Loucy (cell line): ENCODE measurements around the gene ATP13A5.

Source experiments
- H2AFZ ChIP-seq: fragments of 200-600 bp; sonication (generic); 2 replicates; pipeline ENCODE4 v1.6.0; 2016; ENCODE audit warnings: antibody characterized with exemption, mild to moderate bottlenecking, low read length, moderate library complexity
- H3F3A ChIP-seq: fragments of 200-600 bp; 2 replicates; pipeline ENCODE4 v1.6.0; 2016; ENCODE audit warnings: antibody characterized with exemption, low read depth, mild to moderate bottlenecking
- H3K27me3 ChIP-seq: fragments of 200-600 bp; sonication (generic); 2 replicates; pipeline ENCODE4 v1.6.1; 2014; ENCODE audit warnings: low read length, mild to moderate bottlenecking; ENCODE audit not compliant: insufficient read depth, poor library complexity, severe bottlenecking
- H3K36me3 ChIP-seq: fragments of 200-600 bp; sonication (generic); 2 replicates; pipeline ENCODE4 v1.6.1; 2016; ENCODE audit warnings: low read length; ENCODE audit not compliant: insufficient read depth
- H3K4me1 ChIP-seq: fragments of 200-600 bp; sonication (generic); 2 replicates; pipeline ENCODE4 v1.5.1; 2014; ENCODE audit warnings: low read length, mild to moderate bottlenecking; ENCODE audit not compliant: insufficient read depth, poor library complexity, severe bottlenecking
- H3K4me2 ChIP-seq: fragments of 200-600 bp; sonication (generic); 2 replicates; pipeline ENCODE4 v1.6.0; 2014; ENCODE audit warnings: antibody characterized with exemption, low read length, low read depth, mild to moderate bottlenecking; ENCODE audit not compliant: poor library complexity, severe bottlenecking
- H3K4me3 ChIP-seq: fragments of 200-600 bp; sonication (generic); 2 replicates; pipeline ENCODE4 v1.5.1; 2014; ENCODE audit warnings: low read length, mild to moderate bottlenecking, mixed read lengths; ENCODE audit not compliant: poor library complexity, severe bottlenecking
- H3K79me2 ChIP-seq: fragments of 200-600 bp; sonication (generic); 2 replicates; pipeline ENCODE4 v1.6.1; 2014; ENCODE audit warnings: low read length; ENCODE audit not compliant: insufficient read depth
- H3K9ac ChIP-seq: fragments of 200-600 bp; sonication (generic); 2 replicates; pipeline ENCODE4 v1.6.0; 2014; ENCODE audit warnings: mild to moderate bottlenecking, low read depth, low read length, moderate library complexity; ENCODE audit not compliant: poor library complexity, severe bottlenecking
- H3K9me2 ChIP-seq: fragments of 200-600 bp; sonication (generic); replicated peaks from 2 replicates; pipeline ENCODE4 v1.6.1; 2016; ENCODE audit warnings: low read depth, low read length, mixed read lengths
- H3K9me3 ChIP-seq: fragments of 200-600 bp; sonication (generic); 2 replicates; pipeline ENCODE4 v1.6.1; 2014; ENCODE audit warnings: mild to moderate bottlenecking, antibody characterized with exemption, low read length, low read depth; ENCODE audit not compliant: insufficient read depth
- H4K20me1 ChIP-seq: fragments of 200-600 bp; sonication (generic); 2 replicates; pipeline ENCODE4 v1.6.0; 2014; ENCODE audit warnings: antibody characterized with exemption, low read length, mild to moderate bottlenecking; ENCODE audit not compliant: insufficient read depth, poor library complexity, severe bottlenecking
- EZH2phosphoT487 ChIP-seq: fragments of 200-600 bp; IDR thresholded peaks from 2 replicates; pipeline ENCODE4 v1.6.1; 2018; ENCODE audit warnings: antibody characterized with exemption, mild to moderate bottlenecking, moderate library complexity, borderline replicate concordance
- TF ChIP-seq, protein P1 (sequence below): fragments of 200-600 bp; sonication (generic); conservative IDR thresholded peaks from 2 replicates; pipeline ENCODE4 v1.5.1; 2014; ENCODE audit warnings: mild to moderate bottlenecking, antibody characterized with exemption, low read length

Gene ATP13A5

GRCh38 chr3:193333229-193333628 lies 45.3 kb downstream of the ATP13A5 start:
- Histone ChIP-seq H3K9me3 (no peaks in the 10 kb centered on the region), H3F3A (no peaks in the 10 kb centered on the region), H4K20me1 (no peaks in the 10 kb centered on the region), H3K9ac (no peak overlapping the region), H3K9me2 (no peaks in the 10 kb centered on the region), H3K4me3 (no peak overlapping the region), H3K36me3 (no peaks in the 10 kb centered on the region), H2AFZ (no peak overlapping the region), H3K4me1 (no peaks in the 10 kb centered on the region), H3K4me2 (no peak overlapping the region), H3K27me3 (no peaks in the 10 kb centered on the region), H3K79me2 (no peaks in the 10 kb centered on the region)
- TF ChIP-seq, protein P1, sequence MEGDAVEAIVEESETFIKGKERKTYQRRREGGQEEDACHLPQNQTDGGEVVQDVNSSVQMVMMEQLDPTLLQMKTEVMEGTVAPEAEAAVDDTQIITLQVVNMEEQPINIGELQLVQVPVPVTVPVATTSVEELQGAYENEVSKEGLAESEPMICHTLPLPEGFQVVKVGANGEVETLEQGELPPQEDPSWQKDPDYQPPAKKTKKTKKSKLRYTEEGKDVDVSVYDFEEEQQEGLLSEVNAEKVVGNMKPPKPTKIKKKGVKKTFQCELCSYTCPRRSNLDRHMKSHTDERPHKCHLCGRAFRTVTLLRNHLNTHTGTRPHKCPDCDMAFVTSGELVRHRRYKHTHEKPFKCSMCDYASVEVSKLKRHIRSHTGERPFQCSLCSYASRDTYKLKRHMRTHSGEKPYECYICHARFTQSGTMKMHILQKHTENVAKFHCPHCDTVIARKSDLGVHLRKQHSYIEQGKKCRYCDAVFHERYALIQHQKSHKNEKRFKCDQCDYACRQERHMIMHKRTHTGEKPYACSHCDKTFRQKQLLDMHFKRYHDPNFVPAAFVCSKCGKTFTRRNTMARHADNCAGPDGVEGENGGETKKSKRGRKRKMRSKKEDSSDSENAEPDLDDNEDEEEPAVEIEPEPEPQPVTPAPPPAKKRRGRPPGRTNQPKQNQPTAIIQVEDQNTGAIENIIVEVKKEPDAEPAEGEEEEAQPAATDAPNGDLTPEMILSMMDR = no peak
- TF ChIP-seq EZH2phosphoT487 = no peak

GRCh38 chr3:193330555-193331204 lies 47.9 kb downstream of the ATP13A5 start:
- no peaks in the 10 kb centered on the region for H3K9me2 ChIP-seq
- H3K9ac ChIP-seq = no peak overlapping the region
- no peak for TF ChIP-seq EZH2phosphoT487
- TF ChIP-seq, protein P1 = no peak
- H3K4me2 ChIP-seq = no peak overlapping the region
- no peaks in the 10 kb centered on the region for H3F3A ChIP-seq
- H3K4me1 ChIP-seq = no peaks in the 10 kb centered on the region
- H3K79me2 ChIP-seq = no peaks in the 10 kb centered on the region
- no peak overlapping the region for H3K4me3 ChIP-seq
- H3K27me3 ChIP-seq = no peaks in the 10 kb centered on the region
- no peak overlapping the region for H2AFZ ChIP-seq
- H4K20me1 ChIP-seq = no peaks in the 10 kb centered on the region
- H3K36me3 ChIP-seq = no peaks in the 10 kb centered on the region
- H3K9me3 ChIP-seq = no peaks in the 10 kb centered on the region

DNA sequence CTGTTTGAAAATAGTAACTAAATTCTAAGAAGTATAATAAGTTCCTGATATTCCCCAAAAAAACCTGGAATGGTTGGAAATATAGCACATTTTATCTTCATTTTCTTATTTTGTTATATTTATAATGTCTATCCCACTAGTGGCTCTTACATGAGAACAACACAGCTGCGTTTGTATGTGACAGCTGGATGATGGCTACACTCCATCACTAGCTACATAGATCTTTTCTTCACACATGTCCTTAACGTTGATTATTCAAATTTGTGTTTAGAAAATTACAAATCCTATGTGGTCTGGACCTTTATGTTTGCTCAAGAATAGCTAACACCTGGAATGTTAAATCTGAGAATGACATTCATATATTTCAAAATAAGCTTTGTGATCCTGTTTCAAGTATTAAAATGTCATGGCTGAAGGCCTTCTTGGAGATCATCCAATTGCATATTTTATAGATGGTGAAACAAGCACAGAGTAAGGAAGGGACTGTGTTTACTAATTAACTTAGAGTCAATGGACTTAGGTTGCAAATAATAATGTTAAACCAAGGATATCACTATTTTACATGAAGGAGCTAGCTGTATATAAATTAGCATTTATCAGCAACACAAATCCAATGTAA lies 60.8 kb downstream of the ATP13A5 start:
- no peak overlapping the region for H3K4me2 ChIP-seq
- H3K9me2 ChIP-seq = no peaks in the 10 kb centered on the region
- H3K9me3 ChIP-seq = no peaks in the 10 kb centered on the region
- no peak overlapping the region for H3K9ac ChIP-seq
- no peak overlapping the region for H3K4me3 ChIP-seq
- H2AFZ ChIP-seq = no peak overlapping the region
- no peaks in the 10 kb centered on the region for H3K79me2 ChIP-seq
- no peak for TF ChIP-seq EZH2phosphoT487
- TF ChIP-seq, protein P1 = no peak
- H3K36me3 ChIP-seq = no peaks in the 10 kb centered on the region
- no peaks in the 10 kb centered on the region for H4K20me1 ChIP-seq
- H3F3A ChIP-seq = no peaks in the 10 kb centered on the region
- H3K27me3 ChIP-seq = no peaks in the 10 kb centered on the region
- H3K4me1 ChIP-seq = no peaks in the 10 kb centered on the region
